HG02759 (cell line): Measurements from ENCODE around the gene KICS2.

ENCODE experiments used
- ATAC-seq: cut with Tn5 transposase; IDR thresholded peaks from one replicate; pipeline ENCODE4 v1.9.1; 2021; ENCODE audit warnings: mild to moderate bottlenecking, moderate library complexity; ENCODE audit not compliant: unreplicated experiment

The KICS2 gene

GRCh38 chr12:64222009-64222765 lies at the start of gene KICS2:
Gene KICS2, minus strand, starts transcription at chr12:64222296. Its CDS starts 59 bp downstream, at chr12:64222237.
- ATAC-seq, result peak; percentile 96

- no peak for ATAC-seq
Observed at GRCh38 chr12:64270411-64270810, 48.3 kb upstream of the KICS2 start.

GRCh38 chr12:64269161-64269560 lies 47.1 kb upstream of the KICS2 start:
- no peak for ATAC-seq

- ATAC-seq, result no peak
Observed at GRCh38 chr12:64268409-64268808, 46.3 kb upstream of the KICS2 start.

- ATAC-seq, result no peak
Observed at GRCh38 chr12:64265839-64266238, 43.7 kb upstream of the KICS2 start.

GRCh38 chr12:64261813-64262212 lies 39.7 kb upstream of the KICS2 start:
- ATAC-seq, result no peak

- no peak for ATAC-seq
Observed at GRCh38 chr12:64258576-64258975, 36.5 kb upstream of the KICS2 start.

- ATAC-seq, result no peak
Observed at GRCh38 chr12:64256166-64256800, 34.2 kb upstream of the KICS2 start.

GRCh38 chr12:64255249-64255648 lies 33.2 kb upstream of the KICS2 start:
- no peak for ATAC-seq

GRCh38 chr12:64253356-64253755 lies 31.3 kb upstream of the KICS2 start:
- peak; percentile 55 for ATAC-seq

- no peak for ATAC-seq
Observed at GRCh38 chr12:64252681-64253080, 30.6 kb upstream of the KICS2 start.

GRCh38 chr12:64243809-64244208 lies 21.7 kb upstream of the KICS2 start:
- ATAC-seq, result no peak

- ATAC-seq, result no peak
Observed at GRCh38 chr12:64240781-64241180, 18.7 kb upstream of the KICS2 start.

GRCh38 chr12:64237382-64237781 lies 15.3 kb upstream of the KICS2 start:
- ATAC-seq, result no peak

GRCh38 chr12:64236549-64236948 lies 14.5 kb upstream of the KICS2 start:
- ATAC-seq, result no peak

GRCh38 chr12:64232196-64232595 lies 10.1 kb upstream of the KICS2 start:
- no peak for ATAC-seq

GRCh38 chr12:64229796-64230195 lies 7.7 kb upstream of the KICS2 start:
- ATAC-seq, result no peak

GRCh38 chr12:64229240-64229639 lies 7.1 kb upstream of the KICS2 start:
- ATAC-seq, result no peak

GRCh38 chr12:64225626-64226025 lies 3.5 kb upstream of the KICS2 start:
- ATAC-seq, result no peak

GRCh38 chr12:64221651-64222008 lies 466 bp downstream of the KICS2 start:
- peak; percentile 28 for ATAC-seq

GRCh38 chr12:64220046-64220445 lies 2.0 kb downstream of the KICS2 start:
- ATAC-seq, result no peak

- ATAC-seq, result no peak
Observed at GRCh38 chr12:64219145-64219544, 3.0 kb downstream of the KICS2 start.

- ATAC-seq, result no peak
Observed at GRCh38 chr12:64218597-64218996, 3.5 kb downstream of the KICS2 start.
